Fibroblast of skin of abdomen (primary cell): ENCODE measurements around the gene CA10.

Experiments used
- DNase-seq: peaks from one replicate; pipeline ENCODE4 v3.0.0-alpha.2; 2013

Gene CA10

DNA sequence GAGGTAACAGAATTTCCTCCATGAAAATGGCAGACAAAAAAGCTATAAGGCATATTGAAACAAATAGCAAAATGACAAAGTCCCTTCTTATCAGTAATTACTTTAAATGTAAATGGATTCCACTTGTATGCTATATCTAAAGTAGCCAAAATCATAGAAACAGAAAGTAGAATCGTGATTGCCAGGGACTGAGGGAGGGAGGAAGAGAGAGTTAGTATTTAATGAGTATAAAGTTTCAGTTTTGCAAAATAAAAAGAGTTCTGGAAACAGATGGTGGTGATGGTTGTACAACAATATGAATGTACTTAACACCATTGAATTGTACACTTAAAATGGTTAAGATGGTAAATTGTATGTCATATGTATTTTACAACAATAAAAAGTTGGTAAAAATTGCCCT is 407.4 kb downstream of the CA10 start:
- no peak for DNase-seq

DNA sequence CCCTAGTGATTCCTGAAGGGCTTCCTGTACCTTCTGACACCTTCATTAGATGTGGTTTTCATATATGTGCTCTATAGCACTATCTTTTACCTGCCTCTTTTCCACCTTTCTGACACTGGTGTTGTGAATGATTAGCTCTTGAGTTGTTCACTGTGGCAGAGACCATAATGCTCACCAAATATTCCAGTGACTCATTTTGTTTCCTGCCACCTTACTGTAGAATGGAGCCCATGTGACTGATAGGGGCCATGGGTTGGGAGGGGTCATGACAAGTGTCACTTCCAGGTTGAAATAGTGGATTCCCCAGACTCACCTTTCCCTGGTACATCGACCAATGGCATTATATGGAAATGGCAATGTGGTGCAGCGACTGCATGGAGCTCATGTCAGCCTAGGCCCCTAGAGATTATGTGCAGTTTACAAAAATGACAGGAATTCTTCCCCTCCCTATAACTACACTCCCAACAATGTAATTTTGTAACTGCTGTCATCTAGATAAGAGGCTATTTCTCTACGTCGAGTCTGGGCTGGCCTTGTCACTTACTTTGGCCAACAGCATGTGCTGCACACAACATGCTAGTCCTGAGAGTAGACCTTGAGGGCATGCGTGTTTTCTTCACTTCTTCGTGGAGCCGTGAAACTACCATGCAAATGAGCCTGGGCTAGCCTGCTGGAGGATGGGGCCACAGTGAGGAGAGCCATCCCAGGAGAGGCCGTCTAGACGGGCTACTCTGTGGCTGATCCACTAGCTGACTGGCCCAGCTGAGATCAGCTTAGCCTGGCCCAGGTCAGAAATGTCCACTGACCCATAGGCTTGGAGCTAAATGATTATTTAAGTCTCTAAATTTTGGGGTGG is 409.5 kb downstream of the CA10 start:
- no peak for DNase-seq

GRCh38 chr17:51746421-51746820 is 412.1 kb downstream of the CA10 start:
- no peak for DNase-seq

GRCh38 chr17:51745993-51746392 is 412.5 kb downstream of the CA10 start:
- DNase-seq, result no peak

- DNase-seq, result no peak
Measured at GRCh38 chr17:51743477-51743876, 415.0 kb downstream of the CA10 start.

GRCh38 chr17:51742571-51742970 is 415.9 kb downstream of the CA10 start:
- no peak for DNase-seq

DNA sequence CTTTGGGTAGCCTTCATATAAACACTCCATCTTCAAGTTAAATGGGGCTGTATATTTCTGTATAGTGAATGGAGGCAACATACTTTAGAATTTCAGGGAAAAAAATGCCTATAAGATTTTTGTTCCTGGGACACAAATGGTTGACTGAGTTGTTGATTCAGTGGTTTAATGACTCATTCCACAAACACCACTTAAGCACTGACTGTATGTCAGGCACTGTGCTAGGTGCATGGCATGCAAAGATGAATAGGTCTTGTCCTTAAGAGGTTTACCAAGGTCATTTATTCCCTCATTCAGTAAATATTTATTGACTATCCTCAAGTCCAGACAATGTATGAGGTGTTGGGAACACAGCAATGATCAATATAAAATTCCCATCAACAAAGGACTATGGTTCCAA is 417.1 kb downstream of the CA10 start:
- DNase-seq, result no peak

GRCh38 chr17:51740531-51740930 is 418.0 kb downstream of the CA10 start:
- DNase-seq, result no peak

- DNase-seq, result no peak
Measured at GRCh38 chr17:51739245-51739886, 419.1 kb downstream of the CA10 start.

DNA sequence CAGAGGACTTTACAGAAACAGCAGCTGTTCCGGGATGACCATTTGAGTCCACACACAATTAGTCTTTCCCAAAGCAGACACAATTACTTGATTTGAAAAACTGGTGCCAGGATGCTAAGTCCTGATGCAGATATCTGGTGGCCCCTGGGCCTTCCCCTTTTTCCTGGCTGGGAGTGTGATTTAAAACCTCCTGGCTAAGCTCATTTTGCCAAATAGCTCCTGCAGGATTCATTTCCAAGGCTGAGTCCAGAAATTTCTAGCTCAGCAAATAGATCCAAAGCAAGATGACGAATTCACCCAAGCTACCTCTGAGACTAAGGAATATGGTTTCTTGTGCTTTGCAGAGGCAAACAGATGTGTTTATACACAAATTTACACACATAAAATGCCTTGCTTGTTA is 422.2 kb downstream of the CA10 start:
- no peak for DNase-seq

GRCh38 chr17:51734976-51735375 is 423.5 kb downstream of the CA10 start:
- DNase-seq, result no peak

DNA sequence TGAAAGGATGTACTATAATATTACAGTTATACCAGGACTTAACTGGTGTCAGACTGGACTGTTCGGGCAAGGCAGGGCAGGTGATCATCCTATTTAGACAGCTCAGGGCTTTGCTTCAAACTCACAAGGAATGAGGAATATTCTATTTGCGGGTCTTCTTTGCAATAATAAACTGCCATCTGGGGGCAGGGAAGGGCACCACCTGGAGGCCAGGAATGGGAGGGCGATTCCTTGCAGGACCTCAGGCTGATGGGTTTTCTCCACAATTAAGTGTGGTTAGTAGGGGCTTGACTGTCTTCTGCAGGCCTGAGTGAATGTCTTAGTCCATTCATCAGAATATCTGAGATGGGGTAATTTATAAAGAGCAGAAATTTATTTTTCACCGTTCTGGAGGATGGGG is 424.1 kb downstream of the CA10 start:
- DNase-seq, result no peak

GRCh38 chr17:51733166-51733565 is 425.3 kb downstream of the CA10 start:
- no peak for DNase-seq

DNA sequence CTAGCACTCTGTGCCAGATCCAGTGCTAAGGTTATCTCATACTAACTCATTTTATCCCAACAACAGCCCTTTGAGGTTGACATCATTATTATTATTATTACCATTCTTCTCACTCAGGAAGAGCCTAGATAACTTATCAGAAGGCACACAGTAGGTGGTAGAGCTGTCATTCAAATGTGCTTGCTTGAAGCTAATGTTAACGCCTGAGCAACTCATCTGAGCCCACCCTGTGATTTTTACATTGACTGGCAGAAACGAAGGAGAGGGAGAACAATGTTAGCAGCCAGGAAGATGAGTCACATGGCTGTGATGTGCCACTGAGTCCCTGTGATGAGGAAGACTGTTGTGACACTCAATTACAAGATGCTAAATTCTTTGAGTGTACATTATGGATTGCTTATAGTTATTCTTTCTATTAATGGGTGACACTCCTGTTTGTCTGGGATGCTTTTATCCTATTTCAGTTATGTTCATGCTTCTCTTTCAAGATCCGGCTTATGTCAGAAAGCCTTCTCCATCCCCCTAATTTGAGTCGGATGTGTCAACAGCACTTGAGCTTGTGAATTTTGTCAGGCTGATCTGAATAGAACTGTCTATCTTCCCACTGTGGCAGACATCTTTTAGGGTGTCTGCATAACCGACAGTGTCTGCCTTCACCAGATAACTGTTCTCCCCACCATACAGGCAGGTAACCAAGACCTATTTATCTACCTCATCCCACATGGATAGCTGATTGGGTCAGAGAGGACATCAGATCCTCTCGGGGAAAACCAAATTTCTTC is 426.4 kb downstream of the CA10 start:
- DNase-seq, result no peak

- no peak for DNase-seq
Measured at GRCh38 chr17:51730303-51731050, 428.0 kb downstream of the CA10 start.

- no peak for DNase-seq
Measured at GRCh38 chr17:51725185-51725584, 433.3 kb downstream of the CA10 start.

DNA sequence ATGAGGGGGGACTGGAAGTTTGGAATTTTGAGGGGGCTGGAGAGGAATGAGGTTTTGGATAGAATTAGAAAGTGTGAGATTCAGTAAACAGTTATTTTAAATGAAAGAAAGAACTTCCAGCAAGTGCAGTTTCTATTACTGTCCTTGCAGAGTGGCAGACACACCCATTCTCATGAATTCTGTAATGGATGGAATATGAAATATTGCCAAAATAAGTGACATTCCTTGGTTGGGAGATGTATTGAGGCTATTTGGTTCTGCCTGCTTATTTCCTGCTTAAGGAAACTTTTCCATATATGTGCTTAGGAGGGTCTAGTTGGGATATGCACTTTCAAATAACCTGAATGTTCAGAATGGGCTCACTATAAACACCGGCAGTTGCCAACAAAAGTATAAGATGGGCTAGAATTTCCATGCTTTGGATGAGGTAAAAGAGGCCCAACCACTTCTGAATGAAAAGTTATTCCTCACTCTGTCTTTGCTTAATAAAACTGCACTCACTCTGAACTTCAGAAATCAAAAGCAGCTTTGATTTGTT is 434.4 kb downstream of the CA10 start:
- no peak for DNase-seq

GRCh38 chr17:51722994-51723393 is 435.5 kb downstream of the CA10 start:
- no peak for DNase-seq

DNA sequence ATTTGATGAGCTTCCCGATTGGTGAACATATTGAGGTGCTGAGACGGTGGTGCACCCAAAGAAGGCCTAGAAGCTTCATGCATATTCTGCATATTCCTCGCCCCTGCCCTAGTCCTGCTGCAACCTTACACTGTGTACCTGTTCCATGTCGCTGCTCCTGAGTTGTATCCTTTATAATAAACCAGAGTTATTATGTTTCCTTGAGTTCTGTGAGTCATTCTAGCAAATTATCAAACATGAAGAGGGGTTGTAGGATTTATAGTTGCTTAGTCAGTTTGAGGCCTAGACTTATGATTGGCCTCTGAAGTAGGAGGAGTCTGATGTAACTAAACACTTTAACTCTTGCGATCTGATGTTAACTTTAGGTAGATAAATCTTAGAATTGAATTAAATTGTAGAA is 436.8 kb downstream of the CA10 start:
- no peak for DNase-seq

DNA sequence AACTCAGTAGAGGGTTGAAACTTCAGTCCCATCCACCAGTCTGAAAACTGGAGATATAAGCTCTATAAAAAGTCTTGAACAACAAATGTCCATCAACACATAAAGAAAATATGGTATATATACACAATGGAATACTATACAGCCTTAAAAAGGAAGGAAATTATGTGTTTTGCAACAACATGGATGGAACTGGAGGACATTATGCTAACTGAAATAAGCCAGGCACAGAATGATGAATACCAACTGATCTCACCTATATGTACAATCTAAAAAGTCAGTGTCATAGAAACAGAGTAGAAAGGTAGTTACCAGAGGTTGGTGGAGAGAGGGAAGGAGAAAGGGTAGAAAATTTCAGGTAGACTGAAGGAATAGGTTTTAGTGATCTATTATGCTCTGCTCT is 438.1 kb downstream of the CA10 start:
- DNase-seq, result no peak

DNA sequence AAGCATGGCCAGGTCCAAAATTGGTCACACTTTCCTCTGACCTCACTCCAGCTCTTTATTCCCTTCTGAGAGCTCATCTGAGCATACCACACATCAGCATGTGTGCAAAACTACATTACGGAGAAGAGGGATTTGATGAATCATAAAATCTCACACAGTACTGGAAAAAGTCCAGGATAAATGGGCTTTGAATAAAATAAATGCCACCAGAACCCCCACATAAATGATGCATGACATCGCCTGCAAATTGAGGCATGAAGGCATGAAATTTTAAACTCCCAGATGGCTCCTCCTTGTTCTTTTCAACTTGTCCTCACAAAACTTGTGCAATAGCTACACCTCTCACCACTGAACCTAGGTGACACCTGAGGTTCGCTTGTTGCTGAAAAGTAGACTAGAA is 439.5 kb downstream of the CA10 start:
- DNase-seq, result no peak

- DNase-seq, result no peak
Measured at GRCh38 chr17:51711581-51711980, 446.9 kb downstream of the CA10 start.

- no peak for DNase-seq
Measured at GRCh38 chr17:51710634-51710979, 447.9 kb downstream of the CA10 start.
